Spinal cord (tissue), 10 donors: ENCODE data around the gene MSX1. TPM values are rescaled to one million over a fixed set of nuclear protein-coding genes. Genes with fewer than 3 reads are reported as not detected.

ENCODE experiments used
- DNase-seq, 6 donors: peaks; one replicate each; pipeline versions ENCODE4 v3.0.0 to v3.0.0-alpha.2; 2013 to 2015; ENCODE audit warnings: low spot score in 6 of 6, low read depth in 4 of 6
- H3K27ac ChIP-seq: one replicate; pipeline ENCODE4 v1.5.1; 2013; ENCODE audit warnings: low read depth, low read length, control low read depth
- H3K27me3 ChIP-seq: one replicate; pipeline ENCODE4 v1.6.1; 2013; ENCODE audit warnings: low read length; ENCODE audit not compliant: control insufficient read depth, insufficient read depth
- H3K36me3 ChIP-seq: one replicate; pipeline ENCODE4 v1.6.1; 2013; ENCODE audit warnings: low read length; ENCODE audit not compliant: control insufficient read depth, insufficient read depth
- H3K4me1 ChIP-seq: one replicate; pipeline ENCODE4 v1.6.1; 2013; ENCODE audit warnings: low read length; ENCODE audit not compliant: control insufficient read depth, insufficient read depth
- H3K4me3 ChIP-seq: one replicate; pipeline ENCODE4 v1.5.1; 2013; ENCODE audit warnings: low read depth, low read length, control low read depth
- H3K9me3 ChIP-seq: one replicate; pipeline ENCODE4 v1.6.1; 2013; ENCODE audit warnings: low read length; ENCODE audit not compliant: control insufficient read depth, insufficient read depth
- WGBS: methylation state at CpG from one replicate; pipeline ENCODE4 v1.1.5; 2013; ENCODE audit warnings: missing lambda C conversion rate; ENCODE audit not compliant: insufficient coverage; 5-methylcytosine and 5-hydroxymethylcytosine counted together
- polyA plus RNA-seq, 2 donors: library from polyadenylated mRNA; unstranded; fragments of 120-200 nt; gene quantifications; one replicate each; pipeline ENCODE4 v1.2.1, GENCODE V29; 2013; ENCODE audit not compliant: insufficient read length in 2 of 2
- total RNA-seq, 2 donors: library from RNA; depleted of rRNA in 1 of 2; stranded (reverse); fragments of 120-200 nt in 1 of 2; fragments of >200 nt in 1 of 2; gene quantifications; one replicate each; pipeline versions ENCODE4 v1.2.3 to v1.2.4, GENCODE V29; 2013 to 2014
- donor health status: healthy.

The MSX1 gene
- total and polyA plus RNA-seq, 4 donors: 1.7 to 48.8 (median 11.0) TPM

GRCh38 chr4:4874254-4874653, 14.8 kb downstream of the MSX1 start:
- no peaks in the 10 kb centered on the region for H3K9me3 ChIP-seq
- no peak overlapping the region for H3K4me3 ChIP-seq
- H3K36me3 ChIP-seq: no peaks in the 10 kb centered on the region
- peaks cover 65% of the 10 kb centered on the region for H3K27me3 ChIP-seq
- H3K27ac ChIP-seq: no peak overlapping the region
- H3K4me1 ChIP-seq: peaks cover 36% of the 10 kb centered on the region
- 67% methylated on average over 2 of the region's 2 CpGs for WGBS
- no peak for DNase-seq

- Histone ChIP-seq H3K4me1 (peaks cover 27% of the 10 kb centered on the region), H3K9me3 (no peaks in the 10 kb centered on the region), H3K36me3 (no peaks in the 10 kb centered on the region), H3K27me3 (peaks cover 56% of the 10 kb centered on the region), H3K4me3 (no peak overlapping the region), H3K27ac (no peak overlapping the region)
- 37% methylated on average over 5 of the region's 5 CpGs for WGBS
- no peak for DNase-seq
Observed at GRCh38 chr4:4875147-4875546, 15.7 kb downstream of the MSX1 start.

- Histone ChIP-seq H3K27me3 (peaks cover 51% of the 10 kb centered on the region), H3K36me3 (no peaks in the 10 kb centered on the region), H3K27ac (no peak overlapping the region), H3K9me3 (no peaks in the 10 kb centered on the region), H3K4me3 (no peak overlapping the region), H3K4me1 (peaks cover 22% of the 10 kb centered on the region)
- 37% methylated on average over 3 of the region's 5 CpGs for WGBS
- no peak for DNase-seq
Observed at GRCh38 chr4:4875611-4876010, 16.1 kb downstream of the MSX1 start.

- Histone ChIP-seq H3K4me3 (no peak overlapping the region), H3K36me3 (no peaks in the 10 kb centered on the region), H3K4me1 (peaks cover 7% of the 10 kb centered on the region), H3K27me3 (peaks cover 37% of the 10 kb centered on the region), H3K9me3 (no peaks in the 10 kb centered on the region), H3K27ac (no peak overlapping the region)
- WGBS: 82% methylated on average over 7 of the region's 12 CpGs
- no peak for DNase-seq
Observed at GRCh38 chr4:4876945-4877661, 17.6 kb downstream of the MSX1 start.

GRCh38 chr4:4880492-4880891, 21.0 kb downstream of the MSX1 start:
- H3K9me3 ChIP-seq: no peaks in the 10 kb centered on the region
- H3K27ac ChIP-seq: no peak overlapping the region
- no peaks in the 10 kb centered on the region for H3K4me1 ChIP-seq
- no peak for DNase-seq
- no peaks in the 10 kb centered on the region for H3K36me3 ChIP-seq
- H3K4me3 ChIP-seq: no peak overlapping the region
- 83% methylated on average over 1 of the region's 2 CpGs for WGBS
- H3K27me3 ChIP-seq: peaks cover 4% of the 10 kb centered on the region

- no peak for DNase-seq
- Histone ChIP-seq H3K27me3 (no peaks in the 10 kb centered on the region), H3K4me3 (no peak overlapping the region), H3K4me1 (no peaks in the 10 kb centered on the region), H3K36me3 (no peaks in the 10 kb centered on the region), H3K27ac (no peak overlapping the region), H3K9me3 (no peaks in the 10 kb centered on the region)
- WGBS: no CpG with 5 or more reads among the region's 2 CpGs
Observed at GRCh38 chr4:4881432-4881831, 22.0 kb downstream of the MSX1 start.

- Histone ChIP-seq H3K4me3 (no peak overlapping the region), H3K4me1 (no peaks in the 10 kb centered on the region), H3K9me3 (no peaks in the 10 kb centered on the region), H3K27me3 (no peaks in the 10 kb centered on the region), H3K36me3 (no peaks in the 10 kb centered on the region), H3K27ac (no peak overlapping the region)
- no peak for DNase-seq
- whole genome bisulfite sequencing: 64% methylated on average over 2 of the region's 4 CpGs
Observed at GRCh38 chr4:4884611-4885010, 25.1 kb downstream of the MSX1 start.

GRCh38 chr4:4887426-4887825, 28.0 kb downstream of the MSX1 start:
- Histone ChIP-seq H3K4me1 (peaks cover 5% of the 10 kb centered on the region), H3K4me3 (no peak overlapping the region), H3K9me3 (no peaks in the 10 kb centered on the region), H3K36me3 (no peaks in the 10 kb centered on the region), H3K27me3 (no peaks in the 10 kb centered on the region), H3K27ac (no peak overlapping the region)
- DNase-seq: no peak
- WGBS: 84% methylated on average over 5 of the region's 5 CpGs

- Histone ChIP-seq H3K27me3 (no peaks in the 10 kb centered on the region), H3K4me3 (no peak overlapping the region), H3K36me3 (no peaks in the 10 kb centered on the region), H3K27ac (no peak overlapping the region), H3K4me1 (peaks cover 5% of the 10 kb centered on the region), H3K9me3 (no peaks in the 10 kb centered on the region)
- no peak for DNase-seq
- WGBS: 100% methylated on average over 2 of the region's 5 CpGs
Observed at GRCh38 chr4:4888695-4889094, 29.2 kb downstream of the MSX1 start.

GRCh38 chr4:4889781-4890180, 30.3 kb downstream of the MSX1 start:
- Histone ChIP-seq H3K4me1 (peaks cover 5% of the 10 kb centered on the region), H3K27me3 (no peaks in the 10 kb centered on the region), H3K36me3 (no peaks in the 10 kb centered on the region), H3K4me3 (no peak overlapping the region), H3K27ac (no peak overlapping the region), H3K9me3 (no peaks in the 10 kb centered on the region)
- 83% methylated on average over 9 of the region's 9 CpGs for WGBS
- no peak for DNase-seq
